ENCODE results near the gene VPS16.

VPS16 gene

DNA sequence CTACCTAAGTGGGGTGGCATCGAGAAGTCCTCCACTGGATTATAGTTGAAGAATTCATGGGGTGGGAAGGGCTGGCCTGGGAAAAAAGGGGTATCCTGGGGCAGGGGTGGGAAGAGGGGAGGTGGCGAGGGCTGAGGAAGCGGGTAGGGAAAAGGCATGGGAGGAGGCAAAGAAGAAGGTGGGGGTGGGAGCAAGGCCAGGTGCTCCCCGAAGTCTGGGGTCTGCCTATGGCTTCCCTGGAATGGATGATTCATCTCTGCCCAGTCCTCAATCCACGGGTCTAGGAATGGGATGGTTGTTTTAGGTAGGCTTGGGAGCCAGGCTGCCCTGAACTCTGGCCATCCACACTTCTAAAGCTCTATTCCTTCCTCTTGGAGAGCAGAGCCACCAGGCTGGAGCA is 4.5 kb upstream of the VPS16 start:
- Histone ChIP-seq H3K4me2 (no peak overlapping the region), H2AFZ (ENCODE audit: low read depth) (no peak overlapping the region), H3K4me1 (ENCODE audit: low read depth, poor library complexity, severe bottlenecking) (no peaks in the 10 kb centered on the region), H3K4me3 (IDR thresholded peaks at IDR 0.05; ENCODE audit: insufficient read depth, low read depth, low read length) (no peak overlapping the region), H3K79me2 (ENCODE audit: insufficient read depth, low read depth) (no peaks in the 10 kb centered on the region), H3K27ac (no peak overlapping the region), H3K36me3 (ENCODE audit: insufficient read depth) (no peaks in the 10 kb centered on the region), H4K20me1 (ENCODE audit: insufficient read depth) (no peaks in the 10 kb centered on the region), H3K9ac (no peak overlapping the region), H3K27me3 (ENCODE audit: insufficient read depth, low read depth) (no peaks in the 10 kb centered on the region)
- TF ChIP-seq, protein P1, sequence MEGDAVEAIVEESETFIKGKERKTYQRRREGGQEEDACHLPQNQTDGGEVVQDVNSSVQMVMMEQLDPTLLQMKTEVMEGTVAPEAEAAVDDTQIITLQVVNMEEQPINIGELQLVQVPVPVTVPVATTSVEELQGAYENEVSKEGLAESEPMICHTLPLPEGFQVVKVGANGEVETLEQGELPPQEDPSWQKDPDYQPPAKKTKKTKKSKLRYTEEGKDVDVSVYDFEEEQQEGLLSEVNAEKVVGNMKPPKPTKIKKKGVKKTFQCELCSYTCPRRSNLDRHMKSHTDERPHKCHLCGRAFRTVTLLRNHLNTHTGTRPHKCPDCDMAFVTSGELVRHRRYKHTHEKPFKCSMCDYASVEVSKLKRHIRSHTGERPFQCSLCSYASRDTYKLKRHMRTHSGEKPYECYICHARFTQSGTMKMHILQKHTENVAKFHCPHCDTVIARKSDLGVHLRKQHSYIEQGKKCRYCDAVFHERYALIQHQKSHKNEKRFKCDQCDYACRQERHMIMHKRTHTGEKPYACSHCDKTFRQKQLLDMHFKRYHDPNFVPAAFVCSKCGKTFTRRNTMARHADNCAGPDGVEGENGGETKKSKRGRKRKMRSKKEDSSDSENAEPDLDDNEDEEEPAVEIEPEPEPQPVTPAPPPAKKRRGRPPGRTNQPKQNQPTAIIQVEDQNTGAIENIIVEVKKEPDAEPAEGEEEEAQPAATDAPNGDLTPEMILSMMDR (conservative IDR thresholded peaks at IDR 0.05; ENCODE audit: low read depth, low read length) = no peak

DNA sequence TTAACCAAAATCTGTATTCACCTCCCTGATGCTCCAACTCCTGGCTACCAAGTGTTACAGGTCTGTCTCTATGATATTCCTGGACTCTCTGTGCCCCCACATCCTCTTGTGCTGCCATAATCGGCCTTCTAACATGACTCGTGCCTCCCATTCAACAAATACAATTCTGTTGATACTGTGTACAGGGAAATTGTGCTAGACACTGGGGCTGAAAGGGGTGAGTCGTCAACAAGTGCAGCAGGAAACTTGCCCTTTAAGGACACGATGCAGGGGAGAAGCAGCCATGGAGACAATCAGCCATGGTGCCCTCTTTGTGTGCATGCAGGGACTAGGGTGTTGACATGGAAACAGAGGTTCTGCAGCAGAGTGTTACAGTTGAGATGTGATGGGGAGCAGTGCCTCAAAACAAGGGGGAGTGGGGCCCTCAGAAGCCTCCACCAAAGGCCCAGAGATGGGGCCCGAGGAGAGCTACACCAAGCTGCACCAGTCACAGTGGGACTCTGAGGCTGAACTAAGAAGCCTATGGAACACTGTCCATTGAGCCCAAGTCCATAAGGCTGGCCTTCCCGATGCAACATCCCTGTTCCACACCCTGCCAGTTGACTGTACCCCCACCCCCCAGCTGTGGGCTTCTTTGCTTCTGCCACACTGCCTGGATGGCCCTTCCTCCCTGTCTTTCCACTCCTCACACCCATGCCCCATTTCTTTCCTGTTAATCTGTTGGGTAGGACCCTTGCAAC is 3.2 kb upstream of the VPS16 start:
- H3K4me2 ChIP-seq = no peak overlapping the region
- no peaks in the 10 kb centered on the region for H3K4me1 ChIP-seq (ENCODE audit: low read depth, poor library complexity, severe bottlenecking)
- no peaks in the 10 kb centered on the region for H3K36me3 ChIP-seq (ENCODE audit: insufficient read depth)
- H2AFZ ChIP-seq (ENCODE audit: low read depth) = no peak overlapping the region
- H3K9ac ChIP-seq = no peak overlapping the region
- TF ChIP-seq, protein P1 (conservative IDR thresholded peaks at IDR 0.05; ENCODE audit: low read depth, low read length) = no peak
- no peaks in the 10 kb centered on the region for H3K79me2 ChIP-seq (ENCODE audit: insufficient read depth, low read depth)
- H3K27ac ChIP-seq = no peak overlapping the region
- no peaks in the 10 kb centered on the region for H4K20me1 ChIP-seq (ENCODE audit: insufficient read depth)
- H3K27me3 ChIP-seq (ENCODE audit: insufficient read depth, low read depth) = no peaks in the 10 kb centered on the region
- H3K4me3 ChIP-seq (IDR thresholded peaks at IDR 0.05; ENCODE audit: insufficient read depth, low read depth, low read length) = no peak overlapping the region

DNA sequence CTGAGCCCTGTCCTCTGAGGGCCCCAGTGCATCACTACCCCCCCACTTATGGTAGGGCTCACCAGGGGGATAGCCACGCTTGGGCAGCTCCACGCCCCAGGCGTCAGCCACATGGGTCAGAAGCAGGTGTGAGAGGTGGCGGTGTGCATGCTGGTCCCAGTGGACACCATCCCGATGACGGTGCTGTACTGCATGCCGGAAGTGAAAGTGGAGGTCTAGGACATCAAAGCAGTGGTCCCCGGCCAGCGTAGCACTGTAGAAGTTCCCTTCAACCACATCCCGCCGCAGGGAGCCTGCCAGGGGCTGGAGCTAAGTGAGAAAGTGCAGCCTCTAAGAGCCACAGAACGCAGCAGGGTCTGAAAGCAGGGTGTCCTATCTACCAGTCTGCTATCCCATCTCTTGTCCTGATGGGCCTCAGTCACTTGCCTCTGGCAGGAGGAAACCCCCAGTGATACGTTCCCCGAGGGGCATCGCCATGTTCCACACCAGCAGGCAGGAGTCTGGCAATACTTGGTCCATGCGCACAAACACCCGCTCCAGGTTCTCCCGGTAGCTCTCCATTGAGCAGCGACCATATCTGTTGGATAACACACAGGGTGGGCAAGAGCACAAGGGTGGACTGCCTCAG is 2.3 kb upstream of the VPS16 start:
- Histone ChIP-seq H3K4me2 (no peak overlapping the region), H3K27me3 (ENCODE audit: insufficient read depth, low read depth) (no peaks in the 10 kb centered on the region), H3K9ac (no peak overlapping the region), H3K27ac (no peak overlapping the region), H3K79me2 (ENCODE audit: insufficient read depth, low read depth) (no peaks in the 10 kb centered on the region), H3K4me3 (IDR thresholded peaks at IDR 0.05; ENCODE audit: insufficient read depth, low read depth, low read length) (no peak overlapping the region), H4K20me1 (ENCODE audit: insufficient read depth) (no peaks in the 10 kb centered on the region), H3K36me3 (ENCODE audit: insufficient read depth) (no peaks in the 10 kb centered on the region), H2AFZ (ENCODE audit: low read depth) (no peak overlapping the region), H3K4me1 (ENCODE audit: low read depth, poor library complexity, severe bottlenecking) (no peaks in the 10 kb centered on the region)
- TF ChIP-seq, protein P1 (conservative IDR thresholded peaks at IDR 0.05; ENCODE audit: low read depth, low read length) = no peak

DNA sequence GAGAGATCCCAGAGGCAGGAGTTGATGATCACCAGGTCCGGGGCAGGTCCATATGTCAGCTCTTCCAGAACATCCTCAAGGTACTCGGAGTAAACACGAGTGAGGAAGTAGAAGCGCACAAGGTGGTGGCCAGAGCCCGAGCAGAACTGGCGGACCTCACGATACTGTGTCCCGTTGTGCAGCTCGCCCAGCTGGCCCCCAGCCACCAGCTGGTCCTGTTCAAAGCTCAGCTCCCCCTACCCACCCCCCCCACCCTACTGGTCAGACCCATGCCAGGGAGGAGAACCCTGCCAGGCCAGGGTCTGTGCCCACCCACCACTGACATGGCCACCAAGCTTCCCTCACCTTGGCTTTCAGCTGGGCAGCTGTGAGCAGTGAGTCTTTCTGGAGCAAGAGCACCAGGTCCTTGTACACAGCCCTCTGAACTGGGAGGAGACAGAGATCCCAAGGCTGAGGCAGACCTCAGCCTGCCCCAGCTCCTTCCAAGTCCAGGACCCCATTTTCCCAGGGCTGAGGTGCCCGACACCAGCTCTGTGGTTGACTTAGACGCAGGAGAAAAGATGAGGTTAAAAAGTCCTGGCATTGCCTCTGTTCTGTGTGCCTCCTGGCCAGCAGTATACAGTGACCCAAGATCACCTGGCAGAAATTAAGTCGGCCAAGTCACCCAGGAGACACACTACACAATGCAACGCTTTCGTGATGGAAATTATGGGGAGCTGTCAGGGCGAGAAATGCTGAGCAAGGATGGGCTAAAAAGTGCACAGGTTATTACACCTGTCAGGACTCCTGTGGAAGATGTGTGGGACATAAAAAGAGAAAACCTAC is 1.5 kb upstream of the VPS16 start:
- no peaks in the 10 kb centered on the region for H3K79me2 ChIP-seq (ENCODE audit: insufficient read depth, low read depth)
- TF ChIP-seq, protein P1 (conservative IDR thresholded peaks at IDR 0.05; ENCODE audit: low read depth, low read length) = no peak
- no peak overlapping the region for H3K9ac ChIP-seq
- H3K27ac ChIP-seq = no peak overlapping the region
- no peaks in the 10 kb centered on the region for H4K20me1 ChIP-seq (ENCODE audit: insufficient read depth)
- H3K27me3 ChIP-seq (ENCODE audit: insufficient read depth, low read depth) = no peaks in the 10 kb centered on the region
- no peaks in the 10 kb centered on the region for H3K4me1 ChIP-seq (ENCODE audit: low read depth, poor library complexity, severe bottlenecking)
- no peaks in the 10 kb centered on the region for H3K36me3 ChIP-seq (ENCODE audit: insufficient read depth)
- no peak overlapping the region for H3K4me3 ChIP-seq (IDR thresholded peaks at IDR 0.05; ENCODE audit: insufficient read depth, low read depth, low read length)
- no peak overlapping the region for H2AFZ ChIP-seq (ENCODE audit: low read depth)
- H3K4me2 ChIP-seq = no peak overlapping the region
